ENCODE data around the gene GSE1. TPM values are rescaled to one million over a fixed set of nuclear protein-coding genes. Genes with fewer than 3 reads are reported as not detected.
"Not testable (repeated sequence)": the region's sequence is repeated elsewhere in the genome, so short reads cannot be mapped to it uniquely, and the experiment has no call there.

GSE1 gene
- total RNA-seq, 1 experiment from 2014 or later, result 124 TPM

- TF ChIP-seq FOXP4 (CRISPR knock-in tag; IDR thresholded peaks at IDR 0.05) (no peak), KAT7 (CRISPR knock-in tag; IDR thresholded peaks at IDR 0.05; ENCODE audit: borderline replicate concordance) (no peak)
Measured at GRCh38 chr16:85590506-85590832, 22.7 kb upstream of the GSE1 start (continued).

DNA sequence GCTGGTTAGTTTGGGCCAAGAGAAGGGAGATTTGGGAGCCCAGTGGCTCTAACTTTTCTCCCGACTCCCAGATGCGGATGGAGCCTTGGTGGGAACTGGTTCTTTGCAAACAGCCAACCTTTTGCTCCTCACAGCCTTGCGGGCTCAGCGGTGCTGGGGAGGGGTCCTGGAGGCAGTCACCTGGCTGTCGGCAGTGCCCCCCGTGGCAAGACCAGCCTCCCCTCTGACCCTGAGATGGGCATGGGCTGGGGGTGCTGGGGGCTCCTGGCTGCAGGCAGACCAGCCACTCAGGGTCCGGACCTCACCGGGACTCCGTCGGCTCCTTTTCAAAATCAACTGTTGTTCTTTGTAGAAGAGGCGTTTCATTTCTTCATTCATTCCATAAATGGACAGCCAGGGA is 21.7 kb upstream of the GSE1 start:
- POLR2A ChIA-PET, result interaction anchor here (0.7 kb wide), 1 partner anchor 10 kb away, joined by 3 read pairs; no protein-coding TSS in a partner anchor
- Mint-ChIP-seq H3K27ac (peak overlapping the region; percentile 79), H3K9me3 (no peaks in the 10 kb centered on the region), H3K36me3 (no peaks in the 10 kb centered on the region), H3K4me3 (no peak overlapping the region), H3K27me3 (ENCODE audit: low read depth) (no peaks in the 10 kb centered on the region), H3K4me1 (peaks cover 43% of the 10 kb centered on the region)
- no peak for TF ChIP-seq NFATC4 (CRISPR knock-in tag; IDR thresholded peaks at IDR 0.05)
- TF ChIP-seq USF1 (CRISPR knock-in tag; IDR thresholded peaks at IDR 0.05), result no peak
- TF ChIP-seq, protein P1, sequence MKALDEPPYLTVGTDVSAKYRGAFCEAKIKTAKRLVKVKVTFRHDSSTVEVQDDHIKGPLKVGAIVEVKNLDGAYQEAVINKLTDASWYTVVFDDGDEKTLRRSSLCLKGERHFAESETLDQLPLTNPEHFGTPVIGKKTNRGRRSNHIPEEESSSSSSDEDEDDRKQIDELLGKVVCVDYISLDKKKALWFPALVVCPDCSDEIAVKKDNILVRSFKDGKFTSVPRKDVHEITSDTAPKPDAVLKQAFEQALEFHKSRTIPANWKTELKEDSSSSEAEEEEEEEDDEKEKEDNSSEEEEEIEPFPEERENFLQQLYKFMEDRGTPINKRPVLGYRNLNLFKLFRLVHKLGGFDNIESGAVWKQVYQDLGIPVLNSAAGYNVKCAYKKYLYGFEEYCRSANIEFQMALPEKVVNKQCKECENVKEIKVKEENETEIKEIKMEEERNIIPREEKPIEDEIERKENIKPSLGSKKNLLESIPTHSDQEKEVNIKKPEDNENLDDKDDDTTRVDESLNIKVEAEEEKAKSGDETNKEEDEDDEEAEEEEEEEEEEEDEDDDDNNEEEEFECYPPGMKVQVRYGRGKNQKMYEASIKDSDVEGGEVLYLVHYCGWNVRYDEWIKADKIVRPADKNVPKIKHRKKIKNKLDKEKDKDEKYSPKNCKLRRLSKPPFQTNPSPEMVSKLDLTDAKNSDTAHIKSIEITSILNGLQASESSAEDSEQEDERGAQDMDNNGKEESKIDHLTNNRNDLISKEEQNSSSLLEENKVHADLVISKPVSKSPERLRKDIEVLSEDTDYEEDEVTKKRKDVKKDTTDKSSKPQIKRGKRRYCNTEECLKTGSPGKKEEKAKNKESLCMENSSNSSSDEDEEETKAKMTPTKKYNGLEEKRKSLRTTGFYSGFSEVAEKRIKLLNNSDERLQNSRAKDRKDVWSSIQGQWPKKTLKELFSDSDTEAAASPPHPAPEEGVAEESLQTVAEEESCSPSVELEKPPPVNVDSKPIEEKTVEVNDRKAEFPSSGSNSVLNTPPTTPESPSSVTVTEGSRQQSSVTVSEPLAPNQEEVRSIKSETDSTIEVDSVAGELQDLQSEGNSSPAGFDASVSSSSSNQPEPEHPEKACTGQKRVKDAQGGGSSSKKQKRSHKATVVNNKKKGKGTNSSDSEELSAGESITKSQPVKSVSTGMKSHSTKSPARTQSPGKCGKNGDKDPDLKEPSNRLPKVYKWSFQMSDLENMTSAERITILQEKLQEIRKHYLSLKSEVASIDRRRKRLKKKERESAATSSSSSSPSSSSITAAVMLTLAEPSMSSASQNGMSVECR (CRISPR knock-in tag; IDR thresholded peaks at IDR 0.05; ENCODE audit: borderline replicate concordance), result no peak
- no peak for TF ChIP-seq SMAD3 (CRISPR knock-in tag; IDR thresholded peaks at IDR 0.05; ENCODE audit: borderline replicate concordance)
- no peak for TF ChIP-seq ZNF671 (CRISPR knock-in tag; IDR thresholded peaks at IDR 0.05)
- TF ChIP-seq, protein P2, sequence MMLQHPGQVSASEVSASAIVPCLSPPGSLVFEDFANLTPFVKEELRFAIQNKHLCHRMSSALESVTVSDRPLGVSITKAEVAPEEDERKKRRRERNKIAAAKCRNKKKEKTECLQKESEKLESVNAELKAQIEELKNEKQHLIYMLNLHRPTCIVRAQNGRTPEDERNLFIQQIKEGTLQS (CRISPR knock-in tag; conservative IDR thresholded peaks at IDR 0.05), result no peak
- DNase-seq (ENCODE audit: low spot score), result no peak
- CTCF ChIA-PET, result interaction anchor here (0.7 to 1.3 kb wide), 3 partner anchors 24 to 34 kb away, joined by 3 to 6 read pairs (median 3); no protein-coding TSS in a partner anchor
- ATAC-seq, result no peak

DNA sequence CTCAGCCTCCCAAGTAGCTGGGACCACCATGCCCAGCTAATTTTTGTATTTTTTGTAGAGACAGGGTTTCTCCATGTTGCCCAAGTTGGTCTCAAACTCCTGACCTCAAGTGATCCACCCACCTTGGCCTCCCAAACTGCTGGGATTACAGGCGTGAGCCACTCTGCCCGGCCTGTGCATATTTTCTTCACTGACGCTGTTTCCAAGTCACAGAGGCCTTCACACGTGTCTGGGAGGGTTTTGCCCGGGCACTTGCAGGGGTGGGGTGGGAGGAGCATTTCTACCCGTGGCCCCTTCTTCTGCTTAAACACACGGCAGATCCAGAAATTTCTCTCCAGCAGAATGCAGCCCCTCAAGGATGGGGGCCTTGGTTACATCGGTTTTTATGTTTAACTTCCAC is 20.8 kb upstream of the GSE1 start:
- not testable (repeated sequence) for ATAC-seq

GRCh38 chr16:85592700-85593493 is 20.2 kb upstream of the GSE1 start:
- ChIA-PET POLR2A (no interaction called here), CTCF (interaction anchor here (0.9 to 1.7 kb wide), 9 partner anchors 9 to 352 kb away, joined by 3 to 6 read pairs (median 4); no protein-coding TSS in a partner anchor)
- peaks cover 35% of the 10 kb centered on the region for H3K4me1 Mint-ChIP-seq
- no peaks in the 10 kb centered on the region for H3K9me3 Mint-ChIP-seq
- no peak for TF ChIP-seq ZNF263 (CRISPR knock-in tag; IDR thresholded peaks at IDR 0.05; ENCODE audit: low read depth)
- TF ChIP-seq ESRRA (CRISPR knock-in tag; IDR thresholded peaks at IDR 0.05; ENCODE audit: borderline replicate concordance), result no peak
- H3K4me3 Mint-ChIP-seq, result no peak overlapping the region
- no peak overlapping the region; the same call in 1 of the 2 replicates for H3K27ac Mint-ChIP-seq
- no peaks in the 10 kb centered on the region for H3K27me3 Mint-ChIP-seq (ENCODE audit: low read depth)
- H3K36me3 Mint-ChIP-seq, result no peaks in the 10 kb centered on the region
- DNase-seq (ENCODE audit: low spot score) (no peak), ATAC-seq (no peak)

More for the DNA sequence above, 20.8 kb upstream of the GSE1 start:
- DNase-seq (ENCODE audit: low spot score); H3K4me3 Mint-ChIP-seq; POLR2A ChIA-PET; H3K27me3 Mint-ChIP-seq (ENCODE audit: low read depth); H3K27ac Mint-ChIP-seq; H3K36me3 Mint-ChIP-seq; H3K9me3 Mint-ChIP-seq: not testable (repeated sequence)
- CTCF ChIA-PET, result interaction anchor here (0.7 to 1.7 kb wide), 7 partner anchors 9 to 42 kb away, joined by 3 to 6 read pairs (median 4); no protein-coding TSS in a partner anchor
- H3K4me1 Mint-ChIP-seq, result peaks cover 36% of the 10 kb centered on the region
